IMR-90 (cell line): Measurements from ENCODE around the gene BASP1. TPM values are rescaled to one million over a fixed set of nuclear protein-coding genes. Genes with fewer than 3 reads are reported as not detected.

Source experiments
- ATAC-seq: fragments of 200-7000 bp; cut with Tn5 transposase; 2 replicates; pipeline ENCODE4 v1.9.1; 2020; ENCODE audit warnings: low read depth, mild to moderate bottlenecking, moderate library complexity
- BruUV-seq: library from RNA; stranded (reverse); fragments of 400-500 nt; replicated peaks from 2 replicates; lab custom pipeline; 2021; lab: Mats Ljungman, UMichigan
- CTCF ChIA-PET: fragments of 300-600 bp; formaldehyde crosslinking; extraction: SDS; loops from one replicate; lab custom pipeline; 2021; ENCODE audit warnings: antibody characterized with exemption; lab: Yijun Ruan, JAX
- POLR2A ChIA-PET: fragments of 300-600 bp; sonication (Branson Sonifier 250); formaldehyde crosslinking; loops from one replicate; lab custom pipeline; 2022; ENCODE audit warnings: antibody characterized with exemption; ENCODE audit not compliant: unreplicated experiment; lab: Charles Lee
- DNase-seq: peaks from one replicate; pipeline ENCODE4 v3.0.0; 2013
- H2AFZ ChIP-seq: replicated peaks from 2 replicates; pipeline ENCODE3; 2013; ENCODE audit warnings: low read length, mild to moderate bottlenecking; ENCODE audit not compliant: poor library complexity
- H2AK5ac ChIP-seq: 2 replicates; pipeline ENCODE4 v1.6.1; 2013; ENCODE audit warnings: low read depth, low read length, inconsistent platforms
- H2AK9ac ChIP-seq: replicated peaks from 2 replicates; pipeline ENCODE3; 2013; ENCODE audit warnings: mild to moderate bottlenecking, low read depth, low read length, moderate library complexity; ENCODE audit not compliant: poor library complexity
- H2BK120ac ChIP-seq: 2 replicates; pipeline ENCODE4 v1.6.1; 2013; ENCODE audit warnings: low read depth, low read length, inconsistent platforms
- H2BK15ac ChIP-seq: 3 replicates; pipeline ENCODE4 v1.6.1; 2013; ENCODE audit warnings: low read depth, low read length, inconsistent platforms
- H2BK20ac ChIP-seq: 2 replicates; pipeline ENCODE4 v1.6.1; 2013; ENCODE audit warnings: low read depth, mild to moderate bottlenecking, inconsistent platforms, low read length, moderate library complexity
- H2BK5ac ChIP-seq: 2 replicates; pipeline ENCODE4 v1.6.1; 2013; ENCODE audit warnings: mild to moderate bottlenecking, low read depth, low read length, inconsistent platforms; ENCODE audit not compliant: poor library complexity, severe bottlenecking
- H3K14ac ChIP-seq: replicated peaks from 2 replicates; pipeline ENCODE4 v1.6.1; 2013; ENCODE audit warnings: low read depth, low read length, inconsistent platforms
- H3K18ac ChIP-seq: 2 replicates; pipeline ENCODE4 v1.6.1; 2013; ENCODE audit warnings: low read depth, low read length, control low read depth
- H3K23ac ChIP-seq: 2 replicates; pipeline ENCODE4 v1.6.1; 2013; ENCODE audit warnings: low read depth, low read length, inconsistent platforms
- H3K27ac ChIP-seq: 2 replicates; pipeline ENCODE4 v1.5.1; 2013; ENCODE audit warnings: mild to moderate bottlenecking, control low read depth, low read length; ENCODE audit not compliant: insufficient read depth
- H3K27me3 ChIP-seq: 2 replicates; pipeline ENCODE4 v1.6.1; 2013; ENCODE audit warnings: low read length; ENCODE audit not compliant: control insufficient read depth, insufficient read depth
- H3K36me3 ChIP-seq: 2 replicates; pipeline ENCODE4 v1.6.1; 2013; ENCODE audit warnings: low read length, mixed read lengths; ENCODE audit not compliant: control insufficient read depth, insufficient read depth
- H3K4ac ChIP-seq: 2 replicates; pipeline ENCODE4 v1.6.1; 2013; ENCODE audit warnings: low read depth, low read length, inconsistent platforms
- H3K4me1 ChIP-seq: 2 replicates; pipeline ENCODE4 v1.6.1; 2013; ENCODE audit warnings: low read length, mixed read lengths; ENCODE audit not compliant: control insufficient read depth, insufficient read depth
- H3K4me2 ChIP-seq: 2 replicates; pipeline ENCODE4 v1.6.1; 2013; ENCODE audit warnings: low read depth, mild to moderate bottlenecking, control low read depth, low read length, moderate library complexity
- H3K4me3 ChIP-seq: 2 replicates; pipeline ENCODE4 v1.5.1; 2013; ENCODE audit warnings: low read depth, mild to moderate bottlenecking, control low read depth, low read length, moderate library complexity; ENCODE audit not compliant: insufficient read depth
- H3K56ac ChIP-seq: 2 replicates; pipeline ENCODE4 v1.6.1; 2013; ENCODE audit warnings: low read length, inconsistent platforms; ENCODE audit not compliant: insufficient read depth; ENCODE audit errors: extremely low read depth
- H3K79me1 ChIP-seq, 2 experiments: 2 replicates each; pipeline ENCODE4 v1.6.1; 2013; ENCODE audit warnings: low read length in 2 of 2, inconsistent platforms in 1 of 2, low read depth in 1 of 2
- H3K9ac ChIP-seq: 2 replicates; pipeline ENCODE4 v1.6.1; 2013; ENCODE audit warnings: low read depth, low read length, control low read depth
- H3K9me1 ChIP-seq: 2 replicates; pipeline ENCODE4 v1.6.1; 2013; ENCODE audit warnings: low read length, inconsistent platforms; ENCODE audit not compliant: insufficient read depth
- H3K9me3 ChIP-seq: 2 replicates; pipeline ENCODE4 v1.6.1; 2013; ENCODE audit warnings: low read length; ENCODE audit not compliant: control insufficient read depth, insufficient read depth
- H4K20me1 ChIP-seq: 2 replicates; pipeline ENCODE4 v1.6.1; 2013; ENCODE audit warnings: low read length, inconsistent platforms; ENCODE audit not compliant: insufficient read depth
- H4K5ac ChIP-seq: 2 replicates; pipeline ENCODE4 v1.6.1; 2013; ENCODE audit warnings: mild to moderate bottlenecking, low read depth, low read length, control low read depth
- H4K8ac ChIP-seq, 2 experiments: 2 replicates each; pipeline ENCODE4 v1.6.1; 2013; ENCODE audit warnings: low read depth in 2 of 2, low read length in 2 of 2, control low read depth in 1 of 2, inconsistent platforms in 1 of 2
- H4K91ac ChIP-seq: 2 replicates; pipeline ENCODE4 v1.6.1; 2013; ENCODE audit warnings: low read depth, low read length, inconsistent platforms; ENCODE audit not compliant: insufficient read depth
- BHLHE40 ChIP-seq: fragments of 150-350 bp; IDR thresholded peaks from 2 replicates; pipeline ENCODE4 v1.6.1; 2016; ENCODE audit warnings: mild to moderate bottlenecking, low read depth, low read length
- WGBS, 2 experiments: methylation state at CpG; one replicate each; pipeline versions ENCODE4 v1.1.5 to v1.1.7; 2013; ENCODE audit warnings: missing lambda C conversion rate in 2 of 2; ENCODE audit not compliant: insufficient read length in 1 of 2; ENCODE audit errors: extremely low coverage in 2 of 2; 5-methylcytosine and 5-hydroxymethylcytosine counted together
- dilution Hi-C: fragments of 300-500 bp; cut with HindIII; formaldehyde crosslinking; loops from one replicate; pipeline ENCODE4 v1.14.3; 2018; ENCODE audit warnings: low sequenced_read_pairs; ENCODE audit not compliant: unreplicated experiment
- in situ Hi-C: fragments of 300-500 bp; cut with MboI; formaldehyde crosslinking; loops from 3 replicates; pipeline ENCODE4 v1.14.3; 2019; ENCODE audit warnings: low sequenced_read_pairs, inconsistent platforms, mixed read lengths
- intact Hi-C: fragments of 100-400 bp; cut with micrococcal nuclease; formaldehyde crosslinking; loops from 2 replicates; pipeline ENCODE4 v1.10.0; 2022
- microRNA-seq, 2 experiments: library from miRNA; stranded (forward) in 1 of 2; unstranded in 1 of 2; fragments of 10-50 nt in 1 of 2; fragments of <30 nt in 1 of 2; gene quantifications in 1 of 2; microRNA quantifications in 1 of 2; one replicate each; pipeline versions ENCODE3 to v1.1.0; 2013 to 2020; ENCODE audit not compliant: insufficient read depth in 1 of 2, insufficient read length in 1 of 2, unreplicated experiment in 1 of 2
- polyA plus RNA-seq, 3 experiments: library from polyadenylated mRNA; depleted of rRNA; stranded (reverse); fragments of >200 nt; gene quantifications; 2 replicates each; pipeline ENCODE4 v1.2.3, GENCODE V29; 2012; ENCODE audit warnings: low replicate concordance in 1 of 3
- small RNA-seq, 5 experiments: library from RNA; depleted of rRNA; stranded (forward); fragments of <200 nt; gene quantifications; one replicate each; pipeline ENCODE3, GENCODE V24; 2012
- total RNA-seq: library from RNA; depleted of rRNA; stranded (reverse); fragments of >200 nt; gene quantifications from 2 replicates; pipeline ENCODE4 v1.2.3, GENCODE V29; 2012

BASP1 gene
- total and polyA plus RNA-seq, 2 of the 4 experiments (the other 2 are of a cell fraction): 39.6 to 103 TPM

DNA sequence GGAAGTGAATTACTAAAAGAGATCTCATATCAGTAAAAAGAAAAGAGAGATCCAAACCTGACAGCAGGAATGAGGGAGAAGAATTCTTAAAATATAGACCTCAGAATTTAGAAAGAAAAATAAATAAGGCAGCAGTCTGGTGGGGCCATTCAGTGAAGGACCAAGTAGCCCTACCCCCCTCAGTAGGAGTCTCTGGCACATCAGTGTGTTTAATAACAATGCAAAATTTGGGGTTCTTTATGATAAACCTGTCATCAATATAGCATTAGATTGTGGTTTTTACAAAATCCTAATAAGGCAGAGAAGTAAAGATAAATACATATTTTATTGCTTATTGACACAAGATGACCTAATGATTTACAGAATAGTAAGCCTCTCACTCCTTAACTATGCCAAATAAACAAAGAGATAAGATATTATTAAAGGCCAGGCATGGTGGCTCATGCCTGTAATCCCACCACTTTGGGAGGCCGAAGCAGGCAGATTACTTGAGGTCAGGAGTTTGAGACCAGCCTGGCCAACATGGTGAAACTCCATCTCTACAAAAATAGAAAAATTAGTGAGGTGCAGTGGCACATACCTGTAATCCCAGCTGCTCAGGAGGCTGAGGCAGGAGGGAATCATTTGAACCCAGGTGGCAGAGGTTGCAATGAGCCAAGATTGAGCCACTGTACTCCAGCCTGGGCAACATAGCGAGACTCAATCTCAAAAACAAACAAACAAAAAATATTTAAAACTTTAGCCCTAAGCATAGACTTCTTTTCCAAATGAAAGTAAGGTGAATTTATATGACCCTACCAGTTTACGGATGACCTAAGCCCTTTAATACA, 108.6 kb downstream of the BASP1 start:
- ChIA-PET CTCF (interaction anchor here (0.6 kb wide), 1 partner anchor 17 kb away, joined by 4 read pairs; no protein-coding TSS in a partner anchor), POLR2A (no interaction called here)
- no peak overlapping the region for H2AK9ac ChIP-seq
- H4K91ac ChIP-seq: no peak overlapping the region
- peak; percentile 57 for ATAC-seq
- no peak overlapping the region for H2BK15ac ChIP-seq
- no peaks in the 10 kb centered on the region for H3K9me3 ChIP-seq
- H3K9ac ChIP-seq: no peak overlapping the region
- no peak overlapping the region for H4K8ac ChIP-seq
- in situ Hi-C loops: no loop called here
- no peaks in the 10 kb centered on the region for H3K36me3 ChIP-seq
- H3K27me3 ChIP-seq: no peaks in the 10 kb centered on the region
- peak overlapping the region; percentile 78 for H4K5ac ChIP-seq
- H3K23ac ChIP-seq: no peak overlapping the region
- H3K4me3 ChIP-seq: no peak overlapping the region
- no peak overlapping the region for H2BK5ac ChIP-seq
- intact Hi-C loops: no loop called here
- no CpG with 5 or more reads among the region's 3 CpGs for WGBS, 2 experiments
- no peak overlapping the region for H2BK120ac ChIP-seq
- no peak overlapping the region for H3K14ac ChIP-seq
- TF ChIP-seq BHLHE40: no peak
- no peak overlapping the region for H2BK20ac ChIP-seq
- H3K27ac ChIP-seq: no peak overlapping the region
- no peak overlapping the region for H2AK5ac ChIP-seq
- no peak overlapping the region for H3K4me2 ChIP-seq
- dilution Hi-C loops: no loop called here
- peak overlapping the region; percentile 65; the same call in 1 of the 2 replicates for H3K18ac ChIP-seq
- no peak overlapping the region for H2AFZ ChIP-seq
- no peaks in the 10 kb centered on the region for H4K20me1 ChIP-seq
- no peak for DNase-seq
- H3K4ac ChIP-seq: no peak overlapping the region
- no peaks in the 10 kb centered on the region for H3K4me1 ChIP-seq
- H3K79me1 ChIP-seq: no peaks in the 10 kb centered on the region
- H3K9me1 ChIP-seq: no peaks in the 10 kb centered on the region
- BruUV-seq: no TSS peak
- H3K56ac ChIP-seq: no peak overlapping the region

Small RNAs within 50 kb of the gene (microRNA-seq; reads per million reads assigned to microRNA genes)
- gene RNU6-1003P (ENCODE audit: insufficient read depth, insufficient read length): not detected

Small RNAs within 50 kb of the gene (small RNA-seq; reads per million reads assigned to genes)
- 0 reads per million in 5 experiments for gene RNU6-1003P
